ENCODE data around the gene DCUN1D2.

Gene DCUN1D2

GRCh38 chr13:113489549-113490495 lies 689 bp downstream of the DCUN1D2 start:
- peak overlapping the region; percentile 73 for H3K4me3 ChIP-seq
- DNase-seq (ENCODE audit: low spot score) = no peak
- H3K27ac ChIP-seq = peak overlapping the region; percentile 88 to 91
- no peak for TF ChIP-seq CTCF (IDR thresholded peaks at IDR 0.05)

- H3K27ac ChIP-seq = no peak overlapping the region
- no peak for TF ChIP-seq CTCF (IDR thresholded peaks at IDR 0.05)
- DNase-seq (ENCODE audit: low spot score) = no peak
- peak overlapping the region; percentile 73 for H3K4me3 ChIP-seq
Observed at GRCh38 chr13:113489171-113489548, 1.4 kb downstream of the DCUN1D2 start.

- Histone ChIP-seq H3K27ac (no peak overlapping the region), H3K4me3 (no peak overlapping the region)
- DNase-seq (ENCODE audit: low spot score) = no peak
- no peak for TF ChIP-seq CTCF (IDR thresholded peaks at IDR 0.05)
Observed at GRCh38 chr13:113488283-113488682, 2.2 kb downstream of the DCUN1D2 start.

- Histone ChIP-seq H3K27ac (no peak overlapping the region), H3K4me3 (no peak overlapping the region)
- TF ChIP-seq CTCF (IDR thresholded peaks at IDR 0.05) = no peak
- no peak for DNase-seq (ENCODE audit: low spot score)
Observed at GRCh38 chr13:113486698-113487097, 3.8 kb downstream of the DCUN1D2 start.

GRCh38 chr13:113485545-113485944 lies 5.0 kb downstream of the DCUN1D2 start:
- no peak for TF ChIP-seq CTCF (IDR thresholded peaks at IDR 0.05)
- Histone ChIP-seq H3K27ac (no peak overlapping the region), H3K4me3 (no peak overlapping the region)
- DNase-seq (ENCODE audit: low spot score) = no peak

GRCh38 chr13:113483504-113484293 lies 6.8 kb downstream of the DCUN1D2 start:
- H3K27ac ChIP-seq = no peak overlapping the region
- no peak overlapping the region for H3K4me3 ChIP-seq
- no peak for TF ChIP-seq CTCF (IDR thresholded peaks at IDR 0.05)
- DNase-seq (ENCODE audit: low spot score) = no peak

Measured in coronary artery (tissue), 2 donors.